Measurements from ENCODE around the gene VPS37B.

VPS37B gene

DNA sequence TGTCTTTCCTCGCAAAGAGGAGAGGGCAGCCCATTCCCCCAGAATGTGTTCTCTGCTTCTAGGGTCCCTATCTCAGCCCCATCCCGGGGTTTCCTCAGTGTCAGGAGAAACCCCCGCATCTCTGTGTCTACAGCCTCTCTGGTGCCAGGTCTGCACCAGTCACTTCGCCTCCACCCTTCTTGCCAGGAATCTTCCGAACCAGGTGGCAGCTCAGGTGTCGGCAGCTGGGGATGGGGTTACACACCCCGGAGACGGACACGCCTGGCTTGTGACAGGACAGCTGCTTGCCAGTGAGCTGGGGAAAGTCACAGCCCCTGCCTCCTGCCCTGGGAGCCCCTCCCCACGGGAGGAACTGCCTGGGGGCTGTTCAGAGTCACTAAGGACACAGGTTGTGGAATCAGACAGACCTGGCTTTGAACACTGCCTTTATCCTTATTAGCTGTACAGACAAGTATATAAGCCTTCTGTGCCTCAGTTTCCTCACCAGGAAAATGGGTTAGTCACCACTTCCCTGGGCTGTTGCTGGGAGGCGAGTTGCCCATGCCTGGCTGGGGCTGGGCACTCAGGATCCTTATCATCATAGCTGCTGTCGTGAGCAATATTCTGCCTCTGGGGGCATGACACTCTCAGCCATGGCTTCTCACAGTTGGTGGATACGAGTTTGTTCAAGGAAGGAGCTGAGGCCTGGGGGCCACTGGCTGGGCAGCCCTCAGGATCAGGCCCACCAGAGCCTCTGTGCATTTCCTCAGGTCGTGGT, 49.9 kb downstream of the VPS37B start:
- TF ChIP-seq ZNF70 (CRISPR knock-in tag; IDR thresholded peaks at IDR 0.05) (no peak), ZC3H10 (CRISPR knock-in tag; IDR thresholded peaks at IDR 0.05) (no peak), BACH2 (CRISPR knock-in tag; IDR thresholded peaks at IDR 0.05; ENCODE audit: borderline replicate concordance) (no peak), PPARA (CRISPR knock-in tag; IDR thresholded peaks at IDR 0.05; ENCODE audit: borderline replicate concordance) (no peak), ZNF565 (CRISPR knock-in tag; conservative IDR thresholded peaks at IDR 0.05; ENCODE audit: low read depth) (no peak)
- TF ChIP-seq, protein P1, sequence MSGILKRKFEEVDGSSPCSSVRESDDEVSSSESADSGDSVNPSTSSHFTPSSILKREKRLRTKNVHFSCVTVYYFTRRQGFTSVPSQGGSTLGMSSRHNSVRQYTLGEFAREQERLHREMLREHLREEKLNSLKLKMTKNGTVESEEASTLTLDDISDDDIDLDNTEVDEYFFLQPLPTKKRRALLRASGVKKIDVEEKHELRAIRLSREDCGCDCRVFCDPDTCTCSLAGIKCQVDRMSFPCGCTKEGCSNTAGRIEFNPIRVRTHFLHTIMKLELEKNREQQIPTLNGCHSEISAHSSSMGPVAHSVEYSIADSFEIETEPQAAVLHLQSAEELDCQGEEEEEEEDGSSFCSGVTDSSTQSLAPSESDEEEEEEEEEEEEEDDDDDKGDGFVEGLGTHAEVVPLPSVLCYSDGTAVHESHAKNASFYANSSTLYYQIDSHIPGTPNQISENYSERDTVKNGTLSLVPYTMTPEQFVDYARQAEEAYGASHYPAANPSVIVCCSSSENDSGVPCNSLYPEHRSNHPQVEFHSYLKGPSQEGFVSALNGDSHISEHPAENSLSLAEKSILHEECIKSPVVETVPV (CRISPR knock-in tag; IDR thresholded peaks at IDR 0.05), result no peak
- TF ChIP-seq, protein P2, sequence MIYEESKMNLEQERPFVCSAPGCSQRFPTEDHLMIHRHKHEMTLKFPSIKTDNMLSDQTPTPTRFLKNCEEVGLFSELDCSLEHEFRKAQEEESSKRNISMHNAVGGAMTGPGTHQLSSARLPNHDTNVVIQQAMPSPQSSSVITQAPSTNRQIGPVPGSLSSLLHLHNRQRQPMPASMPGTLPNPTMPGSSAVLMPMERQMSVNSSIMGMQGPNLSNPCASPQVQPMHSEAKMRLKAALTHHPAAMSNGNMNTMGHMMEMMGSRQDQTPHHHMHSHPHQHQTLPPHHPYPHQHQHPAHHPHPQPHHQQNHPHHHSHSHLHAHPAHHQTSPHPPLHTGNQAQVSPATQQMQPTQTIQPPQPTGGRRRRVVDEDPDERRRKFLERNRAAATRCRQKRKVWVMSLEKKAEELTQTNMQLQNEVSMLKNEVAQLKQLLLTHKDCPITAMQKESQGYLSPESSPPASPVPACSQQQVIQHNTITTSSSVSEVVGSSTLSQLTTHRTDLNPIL (CRISPR knock-in tag; IDR thresholded peaks at IDR 0.05; ENCODE audit: low read depth), result no peak

DNA sequence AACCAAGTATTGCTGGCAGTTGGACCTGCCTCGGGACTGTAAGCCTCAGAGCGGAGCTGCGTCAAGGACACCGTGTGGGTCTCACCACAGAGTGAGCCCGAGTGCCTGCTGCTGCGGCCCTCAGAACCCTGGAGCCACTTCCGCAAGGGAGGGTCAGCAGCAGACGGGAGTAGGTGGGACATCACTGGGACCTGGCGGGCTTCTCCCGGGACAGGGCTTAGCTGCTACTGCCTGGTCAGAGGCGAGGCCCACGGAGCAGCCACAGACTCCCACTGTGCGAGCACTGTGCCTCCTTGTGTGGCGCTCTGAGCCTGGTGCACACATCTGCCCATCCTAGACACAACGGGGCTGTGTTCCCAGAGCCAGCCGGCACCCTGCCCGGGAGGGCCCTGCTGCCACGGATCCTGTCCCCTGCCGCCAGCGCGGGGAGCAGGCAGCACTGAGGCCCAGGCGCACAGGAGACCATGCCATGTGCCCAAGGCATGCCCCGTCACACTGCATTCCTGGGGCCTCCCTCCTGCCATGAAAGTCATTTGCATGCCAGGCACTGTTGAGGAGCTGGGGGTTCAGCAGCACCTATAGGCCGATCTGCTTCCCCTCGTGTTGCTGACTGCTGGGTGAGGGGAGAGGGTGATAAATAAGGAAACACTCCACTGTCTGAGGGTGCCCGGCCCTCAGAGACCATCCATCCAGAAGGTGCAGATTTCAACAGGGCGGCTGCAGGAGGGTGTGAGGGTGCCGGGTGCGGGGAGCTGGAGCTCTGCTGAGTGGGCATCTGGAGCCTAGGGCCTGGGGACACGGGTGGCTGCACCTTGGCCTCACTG, 50.7 kb downstream of the VPS37B start:
- no peak for TF ChIP-seq ZC3H10 (CRISPR knock-in tag; IDR thresholded peaks at IDR 0.05)
- TF ChIP-seq ZNF8 (CRISPR knock-in tag; IDR thresholded peaks at IDR 0.05), result no peak
- no peak for TF ChIP-seq ZFP30 (CRISPR knock-in tag; IDR thresholded peaks at IDR 0.05)
- TF ChIP-seq ISL1 (CRISPR knock-in tag; IDR thresholded peaks at IDR 0.05), result no peak

More for the DNA sequence above, 49.9 kb downstream of the VPS37B start:
- no peak for ATAC-seq

DNA sequence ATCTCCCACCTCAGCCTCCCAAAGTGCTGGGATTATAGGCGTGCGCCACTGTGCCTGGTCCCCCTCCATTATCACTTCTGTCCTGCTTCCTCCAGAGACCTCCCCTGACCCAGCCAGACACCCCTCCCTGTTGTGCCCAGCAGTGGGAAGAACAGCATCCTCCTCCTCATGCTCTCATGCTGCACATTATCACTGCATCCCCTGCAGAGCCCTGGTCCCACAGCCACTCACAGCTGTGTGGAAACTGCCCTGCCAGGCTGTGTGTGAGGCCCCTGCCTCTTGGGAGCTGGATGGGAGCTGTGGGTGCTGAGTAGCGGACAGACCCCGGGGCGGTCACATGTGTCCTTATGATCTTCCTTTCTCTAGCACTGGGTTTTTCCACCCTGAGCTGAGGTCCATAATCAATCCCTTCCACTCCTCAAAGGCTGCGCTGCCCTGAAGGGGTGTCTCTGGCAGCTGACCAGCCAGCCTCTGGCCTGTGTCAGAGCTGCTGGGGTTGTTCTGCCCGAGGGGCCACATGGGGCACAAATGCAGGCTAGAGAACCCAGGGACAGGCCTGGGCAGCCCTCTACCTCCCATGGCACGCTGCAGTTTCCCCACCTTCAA, 51.5 kb downstream of the VPS37B start:
- ATAC-seq, result no peak
- TF ChIP-seq ISL1 (CRISPR knock-in tag; IDR thresholded peaks at IDR 0.05) (no peak), TCF4 (CRISPR knock-in tag; IDR thresholded peaks at IDR 0.05; ENCODE audit: borderline replicate concordance) (no peak), TOX (CRISPR knock-in tag; IDR thresholded peaks at IDR 0.05; ENCODE audit: borderline replicate concordance) (no peak), ZNF70 (CRISPR knock-in tag; IDR thresholded peaks at IDR 0.05) (no peak), ZNF8 (CRISPR knock-in tag; IDR thresholded peaks at IDR 0.05) (no peak), ZNF565 (CRISPR knock-in tag; conservative IDR thresholded peaks at IDR 0.05; ENCODE audit: low read depth) (no peak), PPARA (CRISPR knock-in tag; IDR thresholded peaks at IDR 0.05; ENCODE audit: borderline replicate concordance) (no peak)
- TF ChIP-seq, protein P3, sequence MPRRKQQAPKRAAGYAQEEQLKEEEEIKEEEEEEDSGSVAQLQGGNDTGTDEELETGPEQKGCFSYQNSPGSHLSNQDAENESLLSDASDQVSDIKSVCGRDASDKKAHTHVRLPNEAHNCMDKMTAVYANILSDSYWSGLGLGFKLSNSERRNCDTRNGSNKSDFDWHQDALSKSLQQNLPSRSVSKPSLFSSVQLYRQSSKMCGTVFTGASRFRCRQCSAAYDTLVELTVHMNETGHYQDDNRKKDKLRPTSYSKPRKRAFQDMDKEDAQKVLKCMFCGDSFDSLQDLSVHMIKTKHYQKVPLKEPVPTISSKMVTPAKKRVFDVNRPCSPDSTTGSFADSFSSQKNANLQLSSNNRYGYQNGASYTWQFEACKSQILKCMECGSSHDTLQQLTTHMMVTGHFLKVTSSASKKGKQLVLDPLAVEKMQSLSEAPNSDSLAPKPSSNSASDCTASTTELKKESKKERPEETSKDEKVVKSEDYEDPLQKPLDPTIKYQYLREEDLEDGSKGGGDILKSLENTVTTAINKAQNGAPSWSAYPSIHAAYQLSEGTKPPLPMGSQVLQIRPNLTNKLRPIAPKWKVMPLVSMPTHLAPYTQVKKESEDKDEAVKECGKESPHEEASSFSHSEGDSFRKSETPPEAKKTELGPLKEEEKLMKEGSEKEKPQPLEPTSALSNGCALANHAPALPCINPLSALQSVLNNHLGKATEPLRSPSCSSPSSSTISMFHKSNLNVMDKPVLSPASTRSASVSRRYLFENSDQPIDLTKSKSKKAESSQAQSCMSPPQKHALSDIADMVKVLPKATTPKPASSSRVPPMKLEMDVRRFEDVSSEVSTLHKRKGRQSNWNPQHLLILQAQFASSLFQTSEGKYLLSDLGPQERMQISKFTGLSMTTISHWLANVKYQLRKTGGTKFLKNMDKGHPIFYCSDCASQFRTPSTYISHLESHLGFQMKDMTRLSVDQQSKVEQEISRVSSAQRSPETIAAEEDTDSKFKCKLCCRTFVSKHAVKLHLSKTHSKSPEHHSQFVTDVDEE (CRISPR knock-in tag; IDR thresholded peaks at IDR 0.05), result no peak

More for the DNA sequence above, 50.7 kb downstream of the VPS37B start:
- no peak for ATAC-seq

DNA sequence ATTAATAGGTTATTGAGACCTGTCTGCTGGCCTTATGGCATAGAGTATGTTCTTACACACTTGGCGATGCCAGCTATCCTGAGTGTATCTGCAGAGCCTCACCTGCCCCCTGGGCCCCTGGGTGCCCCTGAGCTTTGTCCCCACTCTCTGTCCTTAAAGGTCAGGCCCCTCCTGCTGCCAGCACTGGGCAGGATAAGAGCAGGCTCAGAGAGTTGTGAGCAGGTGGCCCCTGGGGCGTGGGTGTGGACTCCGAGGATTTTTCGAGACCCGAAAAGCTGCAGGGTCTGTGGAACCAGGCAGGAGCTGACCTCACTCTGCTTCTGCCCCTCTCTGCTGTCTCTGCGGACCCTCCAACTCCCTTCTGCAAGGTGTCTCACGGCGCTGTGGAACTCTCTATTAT, 52.5 kb downstream of the VPS37B start:
- ATAC-seq, result no peak
- TF ChIP-seq ZFP30 (CRISPR knock-in tag; IDR thresholded peaks at IDR 0.05), result no peak
- no peak for TF ChIP-seq RARB (CRISPR knock-in tag; IDR thresholded peaks at IDR 0.05)
- no peak for TF ChIP-seq ESRRG (CRISPR knock-in tag; IDR thresholded peaks at IDR 0.05)
- TF ChIP-seq ARNTL (CRISPR knock-in tag; IDR thresholded peaks at IDR 0.05; ENCODE audit: borderline replicate concordance, low read depth), result no peak
- no peak for TF ChIP-seq ZC3H10 (CRISPR knock-in tag; IDR thresholded peaks at IDR 0.05)
- TF ChIP-seq ZNF565 (CRISPR knock-in tag; conservative IDR thresholded peaks at IDR 0.05; ENCODE audit: low read depth), result no peak
- TF ChIP-seq TCF4 (CRISPR knock-in tag; IDR thresholded peaks at IDR 0.05; ENCODE audit: borderline replicate concordance), result no peak
- TF ChIP-seq, protein P2 (CRISPR knock-in tag; IDR thresholded peaks at IDR 0.05; ENCODE audit: low read depth), result no peak
- TF ChIP-seq OSR1 (CRISPR knock-in tag; IDR thresholded peaks at IDR 0.05), result no peak
- TF ChIP-seq ISL1 (CRISPR knock-in tag; IDR thresholded peaks at IDR 0.05), result no peak
- no peak for TF ChIP-seq ZNF70 (CRISPR knock-in tag; IDR thresholded peaks at IDR 0.05)
- TF ChIP-seq, protein P1 (CRISPR knock-in tag; IDR thresholded peaks at IDR 0.05), result no peak
- TF ChIP-seq TOX (CRISPR knock-in tag; IDR thresholded peaks at IDR 0.05; ENCODE audit: borderline replicate concordance), result no peak
- no peak for TF ChIP-seq ZNF8 (CRISPR knock-in tag; IDR thresholded peaks at IDR 0.05)
- TF ChIP-seq SNAI2 (CRISPR knock-in tag; IDR thresholded peaks at IDR 0.05), result no peak
- TF ChIP-seq PPARA (CRISPR knock-in tag; IDR thresholded peaks at IDR 0.05; ENCODE audit: borderline replicate concordance), result no peak
- TF ChIP-seq, protein P3 (CRISPR knock-in tag; IDR thresholded peaks at IDR 0.05), result no peak

Data from SK-N-SH treated with all-trans-retinoic acid at 6 μM for 48 hours (cell line).